BE2C (cell line): ENCODE measurements around the gene FBXO11.
A peak's percentile ranks its signal among the peaks of the same experiment; 100 is the strongest.

Experiments used
- DNase-seq: peaks from one replicate; pipeline ENCODE4 v3.0.0-alpha.2; 2020
- H3K27me3 ChIP-seq: fragments of 250-450 bp; sonication (Bioruptor Pico); 2 replicates; pipeline ENCODE4 v1.5.1; 2020; ENCODE audit warnings: mild to moderate bottlenecking
- H3K36me3 ChIP-seq: fragments of 250-450 bp; sonication (Bioruptor Pico); 2 replicates; pipeline ENCODE4 v1.5.1; 2020; ENCODE audit warnings: mild to moderate bottlenecking
- H3K4me1 ChIP-seq: fragments of 250-450 bp; sonication (Bioruptor Pico); 2 replicates; pipeline ENCODE4 v1.5.1; 2020
- H3K4me3 ChIP-seq: 2 replicates; pipeline ENCODE4 v1.5.1; 2011; ENCODE audit warnings: low read depth, low read length
- H3K9me3 ChIP-seq: fragments of 250-450 bp; sonication (Bioruptor Pico); 2 replicates; pipeline ENCODE4 v1.5.1; 2020
- CTCF ChIP-seq: IDR thresholded peaks from 2 replicates; pipeline ENCODE4 v1.5.1; 2012; ENCODE audit warnings: mild to moderate bottlenecking, low read depth, low read length

FBXO11 gene

GRCh38 chr2:47771211-47771610, 135.1 kb downstream of the FBXO11 start:
- Histone ChIP-seq H3K27me3 (no peaks in the 10 kb centered on the region), H3K9me3 (no peaks in the 10 kb centered on the region), H3K4me1 (no peaks in the 10 kb centered on the region), H3K36me3 (no peaks in the 10 kb centered on the region), H3K4me3 (no peak overlapping the region)
- TF ChIP-seq CTCF = no peak
- peak; percentile 44 for DNase-seq

- H3K4me3 ChIP-seq = no peak overlapping the region
- no peak for DNase-seq
- no peaks in the 10 kb centered on the region for H3K9me3 ChIP-seq
- no peak for TF ChIP-seq CTCF
- no peaks in the 10 kb centered on the region for H3K36me3 ChIP-seq
- no peaks in the 10 kb centered on the region for H3K27me3 ChIP-seq
- H3K4me1 ChIP-seq = no peaks in the 10 kb centered on the region
Observed at GRCh38 chr2:47769318-47769717, 137.0 kb downstream of the FBXO11 start.

GRCh38 chr2:47767880-47768609, 138.3 kb downstream of the FBXO11 start:
- DNase-seq = peak; percentile 61
- Histone ChIP-seq H3K9me3 (no peaks in the 10 kb centered on the region), H3K27me3 (no peaks in the 10 kb centered on the region), H3K4me1 (no peaks in the 10 kb centered on the region), H3K36me3 (no peaks in the 10 kb centered on the region), H3K4me3 (no peak overlapping the region)
- peak; percentile 70 for TF ChIP-seq CTCF

- Histone ChIP-seq H3K4me3 (no peak overlapping the region), H3K4me1 (no peaks in the 10 kb centered on the region), H3K9me3 (no peaks in the 10 kb centered on the region), H3K27me3 (no peaks in the 10 kb centered on the region), H3K36me3 (no peaks in the 10 kb centered on the region)
- no peak for TF ChIP-seq CTCF
- no peak for DNase-seq
Observed at GRCh38 chr2:47767497-47767844, 138.8 kb downstream of the FBXO11 start.

GRCh38 chr2:47751856-47752414, 154.4 kb downstream of the FBXO11 start:
- no peak overlapping the region for H3K4me3 ChIP-seq
- H3K9me3 ChIP-seq = no peaks in the 10 kb centered on the region
- H3K36me3 ChIP-seq = no peaks in the 10 kb centered on the region
- H3K4me1 ChIP-seq = no peaks in the 10 kb centered on the region; the same call in 1 of the 2 replicates
- no peak for TF ChIP-seq CTCF
- H3K27me3 ChIP-seq = no peaks in the 10 kb centered on the region
- DNase-seq = no peak

- Histone ChIP-seq H3K4me3 (no peak overlapping the region), H3K9me3 (no peaks in the 10 kb centered on the region), H3K27me3 (no peaks in the 10 kb centered on the region), H3K4me1 (no peaks in the 10 kb centered on the region; the same call in 1 of the 2 replicates), H3K36me3 (no peaks in the 10 kb centered on the region)
- no peak for TF ChIP-seq CTCF
- DNase-seq = no peak
Observed at GRCh38 chr2:47747878-47748277, 158.4 kb downstream of the FBXO11 start.
